ENCODE results near the gene IFI27.

IFI27 gene

GRCh38 chr14:94123868-94124267 lies 13.3 kb downstream of the IFI27 start:
- in situ Hi-C loops (cut with HindIII; ENCODE audit: low sequenced_read_pairs): loop anchor here (5.0 kb wide), 1 partner anchor 107 kb away; no protein-coding TSS in a partner anchor

- in situ Hi-C loops (cut with HindIII; ENCODE audit: low sequenced_read_pairs): loop anchor here (5.0 kb wide), 1 partner anchor 107 kb away; no protein-coding TSS in a partner anchor
Observed at GRCh38 chr14:94124582-94125377, 14.2 kb downstream of the IFI27 start.

- in situ Hi-C loops (cut with HindIII; ENCODE audit: low sequenced_read_pairs): no loop called here
Observed at GRCh38 chr14:94125659-94126418, 15.3 kb downstream of the IFI27 start.

GRCh38 chr14:94126419-94126677 lies 15.8 kb downstream of the IFI27 start:
- in situ Hi-C loops (cut with HindIII; ENCODE audit: low sequenced_read_pairs): no loop called here

- in situ Hi-C loops (cut with HindIII; ENCODE audit: low sequenced_read_pairs): no loop called here
Observed at GRCh38 chr14:94126800-94127199, 16.3 kb downstream of the IFI27 start.

- in situ Hi-C loops (cut with HindIII; ENCODE audit: low sequenced_read_pairs): no loop called here
Observed at GRCh38 chr14:94127330-94127729, 16.8 kb downstream of the IFI27 start.

GRCh38 chr14:94128216-94128839 lies 17.8 kb downstream of the IFI27 start:
- in situ Hi-C loops (cut with HindIII; ENCODE audit: low sequenced_read_pairs): no loop called here

GRCh38 chr14:94129111-94129757 lies 18.7 kb downstream of the IFI27 start, which contains the start of gene IFI27L2:
Gene IFI27L2 (minus strand): TSS chr14:94129604. CDS start chr14:94129564, 40 bp downstream.
- in situ Hi-C loops (cut with HindIII; ENCODE audit: low sequenced_read_pairs): no loop called here

- in situ Hi-C loops (cut with HindIII; ENCODE audit: low sequenced_read_pairs): no loop called here
Observed at GRCh38 chr14:94129758-94130414, 19.4 kb downstream of the IFI27 start.

- in situ Hi-C loops (cut with HindIII; ENCODE audit: low sequenced_read_pairs): no loop called here
Observed at GRCh38 chr14:94132285-94132887, 21.9 kb downstream of the IFI27 start.

- in situ Hi-C loops (cut with HindIII; ENCODE audit: low sequenced_read_pairs): loop anchor here (5.0 kb wide), 3 partner anchors 42 to 103 kb away; no protein-coding TSS in a partner anchor
Observed at GRCh38 chr14:94135476-94135875, 24.9 kb downstream of the IFI27 start.

GRCh38 chr14:94136575-94137331 lies 26.2 kb downstream of the IFI27 start:
- in situ Hi-C loops (cut with HindIII; ENCODE audit: low sequenced_read_pairs): loop anchor here (5.0 kb wide), 3 partner anchors 41 to 104 kb away; no protein-coding TSS in a partner anchor

GRCh38 chr14:94138251-94138650 lies 27.7 kb downstream of the IFI27 start:
- in situ Hi-C loops (cut with HindIII; ENCODE audit: low sequenced_read_pairs): loop anchor here (5.0 kb wide), 3 partner anchors 39 to 106 kb away; no protein-coding TSS in a partner anchor

- in situ Hi-C loops (cut with HindIII; ENCODE audit: low sequenced_read_pairs): loop anchor here (5.0 kb wide), 3 partner anchors 38 to 107 kb away; no protein-coding TSS in a partner anchor
Observed at GRCh38 chr14:94139006-94139405, 28.5 kb downstream of the IFI27 start.

- in situ Hi-C loops (cut with HindIII; ENCODE audit: low sequenced_read_pairs): loop anchor here (5.0 kb wide), 3 partner anchors 38 to 107 kb away; no protein-coding TSS in a partner anchor
Observed at GRCh38 chr14:94139421-94139820, 28.9 kb downstream of the IFI27 start.

GRCh38 chr14:94142247-94142646 lies 31.7 kb downstream of the IFI27 start:
- in situ Hi-C loops (cut with HindIII; ENCODE audit: low sequenced_read_pairs): no loop called here

- in situ Hi-C loops (cut with HindIII; ENCODE audit: low sequenced_read_pairs): no loop called here
Observed at GRCh38 chr14:94142836-94143235, 32.3 kb downstream of the IFI27 start.

GRCh38 chr14:94143239-94143638 lies 32.7 kb downstream of the IFI27 start:
- in situ Hi-C loops (cut with HindIII; ENCODE audit: low sequenced_read_pairs): no loop called here

- in situ Hi-C loops (cut with HindIII; ENCODE audit: low sequenced_read_pairs): no loop called here
Observed at GRCh38 chr14:94143711-94144110, 33.2 kb downstream of the IFI27 start.
